IPS DF 6.9 (cell line): ENCODE results near the gene HK1.
"Not testable (repeated sequence)": the region's sequence is repeated elsewhere in the genome, so short reads cannot be mapped to it uniquely, and the experiment has no call there.

Experiments
- DNase-seq: peaks from one replicate; pipeline ENCODE4 v3.0.0-alpha.2; 2013; ENCODE audit warnings: low read depth, low spot score
- H3K27ac ChIP-seq: one replicate; pipeline ENCODE4 v1.5.1; 2013; ENCODE audit warnings: low read length, control low read depth
- H3K27me3 ChIP-seq: 2 replicates; pipeline ENCODE4 v1.6.1; 2013; ENCODE audit warnings: mild to moderate bottlenecking, low read length; ENCODE audit not compliant: control insufficient read depth, insufficient read depth
- H3K36me3 ChIP-seq: 2 replicates; pipeline ENCODE4 v1.6.1; 2013; ENCODE audit warnings: low read length; ENCODE audit not compliant: control insufficient read depth, insufficient read depth
- H3K4me1 ChIP-seq: 2 replicates; pipeline ENCODE4 v1.6.1; 2013; ENCODE audit warnings: low read length; ENCODE audit not compliant: control insufficient read depth, insufficient read depth
- H3K4me3 ChIP-seq: 2 replicates; pipeline ENCODE4 v1.5.1; 2013; ENCODE audit warnings: mild to moderate bottlenecking, low read length
- H3K9me3 ChIP-seq: 2 replicates; pipeline ENCODE4 v1.6.1; 2013; ENCODE audit warnings: low read length, inconsistent platforms; ENCODE audit not compliant: control insufficient read depth, insufficient read depth
- WGBS: extraction: QIAGEN DNeasy Blood & Tissue Kit; methylation state at CpG from one replicate; pipeline ENCODE4 v1.1.7; 2013; ENCODE audit warnings: mixed read lengths, missing lambda C conversion rate; ENCODE audit not compliant: insufficient read length, insufficient coverage; 5-methylcytosine and 5-hydroxymethylcytosine counted together

HK1 gene

GRCh38 chr10:69446229-69446628 is 167.9 kb downstream of the HK1 start:
- H3K27ac ChIP-seq: no peak overlapping the region
- no peak overlapping the region for H3K4me3 ChIP-seq
- no peak for DNase-seq
- H3K27me3 ChIP-seq: peaks cover 3% of the 10 kb centered on the region; the same call in 1 of the 2 replicates
- H3K9me3 ChIP-seq: no peaks in the 10 kb centered on the region
- H3K36me3 ChIP-seq: no peaks in the 10 kb centered on the region
- H3K4me1 ChIP-seq: peaks cover 3% of the 10 kb centered on the region; the same call in 1 of the 2 replicates

DNA sequence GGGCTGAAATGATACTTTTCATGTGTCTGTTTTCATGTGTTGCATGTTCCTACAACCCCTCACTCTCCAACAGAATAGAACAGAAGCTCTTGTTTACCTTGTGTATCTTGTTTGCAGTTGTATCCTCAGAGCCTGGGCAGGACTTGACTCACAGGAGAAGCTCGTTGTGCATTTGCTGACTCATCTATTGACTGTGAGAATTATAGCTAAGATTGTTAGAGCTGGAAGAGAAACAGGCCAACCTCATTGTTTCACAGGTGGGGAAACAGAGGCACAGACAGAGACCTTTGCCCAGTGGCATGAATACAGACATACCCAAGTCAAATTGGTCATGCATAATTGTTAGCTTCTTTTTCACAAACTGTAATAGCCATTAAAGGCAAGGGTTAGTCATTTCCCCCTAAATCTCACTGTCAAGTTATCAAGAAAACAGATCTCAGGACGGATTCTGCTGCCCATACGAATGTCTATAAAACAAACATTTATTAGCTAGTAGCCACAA is 168.4 kb downstream of the HK1 start:
- no peaks in the 10 kb centered on the region for H3K36me3 ChIP-seq
- WGBS: no CpG with 5 or more reads among the region's 3 CpGs
- H3K4me1 ChIP-seq: peaks cover 3% of the 10 kb centered on the region; the same call in 1 of the 2 replicates
- peaks cover 3% of the 10 kb centered on the region; the same call in 1 of the 2 replicates for H3K27me3 ChIP-seq
- DNase-seq: no peak
- H3K27ac ChIP-seq: no peak overlapping the region
- H3K4me3 ChIP-seq: no peak overlapping the region
- no peaks in the 10 kb centered on the region for H3K9me3 ChIP-seq

- no peak overlapping the region for H3K4me3 ChIP-seq
- no CpG with 5 or more reads among the region's 1 CpG for WGBS
- peaks cover 6% of the 10 kb centered on the region for H3K4me1 ChIP-seq
- H3K27me3 ChIP-seq: peaks cover 12% of the 10 kb centered on the region
- DNase-seq: peak; percentile 54
- no peak overlapping the region for H3K27ac ChIP-seq
- no peaks in the 10 kb centered on the region for H3K36me3 ChIP-seq
- no peaks in the 10 kb centered on the region for H3K9me3 ChIP-seq
These were observed 171.5 kb downstream of the HK1 start for GRCh38 chr10:69449841-69450240.

GRCh38 chr10:69450395-69450794 is 172.1 kb downstream of the HK1 start:
- DNase-seq, H3K27ac ChIP-seq, H3K4me1 ChIP-seq, H3K9me3 ChIP-seq, H3K4me3 ChIP-seq, H3K36me3 ChIP-seq: not testable (repeated sequence)
- no CpG with 5 or more reads among the region's 16 CpGs for WGBS
- peaks cover 12% of the 10 kb centered on the region for H3K27me3 ChIP-seq

DNA sequence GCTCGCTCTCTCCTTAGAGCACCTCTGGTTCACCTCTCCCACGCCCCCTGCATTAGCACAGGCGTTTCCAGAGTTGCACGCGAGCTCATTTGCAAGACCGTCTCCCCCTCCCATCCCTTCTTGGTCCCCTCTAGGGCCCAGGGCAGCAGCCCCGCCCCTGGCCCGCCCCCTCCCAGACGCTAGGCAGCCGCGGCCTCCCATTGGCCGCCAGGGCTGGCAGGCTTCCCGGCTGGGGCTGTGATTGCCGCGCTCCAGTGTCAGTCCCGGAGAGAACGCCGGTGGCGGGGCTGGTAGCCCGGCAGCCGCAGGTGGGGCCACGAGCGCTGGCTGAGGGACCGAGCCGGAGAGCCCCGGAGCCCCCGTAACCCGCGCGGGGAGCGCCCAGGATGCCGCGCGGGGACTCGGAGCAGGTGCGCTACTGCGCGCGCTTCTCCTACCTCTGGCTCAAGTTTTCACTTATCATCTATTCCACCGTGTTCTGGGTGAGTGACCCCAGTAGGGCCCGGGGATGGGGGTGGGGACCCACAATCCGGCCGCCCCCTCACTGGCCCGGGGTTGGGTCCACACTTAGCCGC is 173.0 kb downstream of the HK1 start, which contains the start of gene TSPAN15:
Gene TSPAN15, plus strand, starts transcription at position 257 of the 575 bp plus-strand sequence. Its CDS starts 130 bp downstream, at position 387.
- Histone ChIP-seq H3K36me3 (no peaks in the 10 kb centered on the region), H3K27ac (no peak within 1 kb of the TSS), H3K27me3 (peaks cover 12% of the 10 kb centered on the region), H3K9me3 (no peaks in the 10 kb centered on the region), H3K4me3 (peak within 1 kb of the TSS; percentile 79), H3K4me1 (peaks cover 6% of the 10 kb centered on the region)
- no CpG with 5 or more reads among the region's 45 CpGs for WGBS
- peak; percentile 88 for DNase-seq
